HG03159 (cell line): ENCODE data around the gene ACP7.
A peak's percentile ranks its signal among the peaks of the same experiment; 100 is the strongest.
"Not testable (repeated sequence)": the region's sequence is repeated elsewhere in the genome, so short reads cannot be mapped to it uniquely, and the experiment has no call there.

Experiments
- ATAC-seq: cut with Tn5 transposase; IDR thresholded peaks from one replicate; pipeline ENCODE4 v1.9.1; 2021; ENCODE audit warnings: mild to moderate bottlenecking, moderate library complexity; ENCODE audit not compliant: unreplicated experiment

The ACP7 gene

DNA sequence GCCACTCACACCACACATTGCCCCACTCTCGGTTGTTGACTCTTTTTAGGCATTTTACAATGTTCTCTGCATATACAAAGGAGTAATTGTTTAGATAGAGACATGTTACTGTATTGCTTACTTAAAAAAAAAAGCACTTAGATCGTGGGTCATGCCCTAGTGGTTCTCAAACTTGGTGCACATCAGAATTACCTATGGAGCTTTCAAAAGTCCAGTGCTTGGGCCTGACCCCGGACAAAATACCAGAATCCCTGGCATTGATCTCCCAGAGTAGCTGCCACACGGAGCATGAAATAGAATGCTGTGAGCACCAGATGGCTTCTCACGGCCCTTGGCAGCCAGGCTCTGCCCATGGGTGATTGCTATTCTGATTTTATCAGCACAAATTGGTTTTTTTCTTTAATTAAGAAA lies 20.0 kb downstream of the ACP7 start:
- no peak for ATAC-seq

DNA sequence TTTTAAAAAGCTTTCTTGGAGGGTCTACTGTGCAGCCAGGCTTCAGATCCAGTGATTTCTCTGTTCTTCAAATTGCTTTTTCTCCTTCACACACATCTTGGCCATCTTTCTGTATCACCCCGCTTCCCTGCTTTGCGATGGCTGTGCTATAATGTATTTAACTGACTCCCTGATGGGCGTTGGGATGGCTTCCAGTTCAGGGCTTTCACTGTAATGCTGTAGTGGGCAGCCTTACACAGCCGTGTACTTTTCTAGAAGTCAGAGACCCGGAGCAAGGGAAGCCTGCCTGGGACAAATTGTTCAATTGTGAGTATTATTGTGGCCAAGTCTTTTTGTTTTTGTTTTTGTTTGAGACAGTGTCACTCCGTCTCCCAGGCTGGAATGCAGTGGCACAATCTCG lies 22.0 kb downstream of the ACP7 start:
- ATAC-seq, result no peak

DNA sequence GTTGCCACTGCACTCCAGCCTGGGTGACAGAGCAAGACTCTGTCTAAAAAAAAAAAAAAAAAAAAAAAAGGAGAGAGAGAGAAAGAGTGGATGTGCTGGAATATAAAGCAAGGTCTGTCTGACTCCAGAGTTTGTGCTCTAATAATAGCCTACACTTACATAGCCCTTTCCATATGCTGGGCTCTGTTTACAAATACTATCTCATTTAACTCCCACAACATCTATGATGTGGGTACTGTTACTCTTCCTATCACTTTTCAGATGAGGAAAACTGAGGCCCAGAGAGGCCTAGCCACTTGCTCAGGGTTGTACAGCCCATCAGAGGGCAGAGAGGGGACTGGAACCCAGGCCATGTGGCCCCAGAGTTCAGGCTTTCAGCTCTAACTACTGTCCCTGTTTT lies 25.5 kb downstream of the ACP7 start:
- ATAC-seq, result no peak

GRCh38 chr19:39110263-39110967 lies 26.2 kb downstream of the ACP7 start:
- ATAC-seq, result no peak

DNA sequence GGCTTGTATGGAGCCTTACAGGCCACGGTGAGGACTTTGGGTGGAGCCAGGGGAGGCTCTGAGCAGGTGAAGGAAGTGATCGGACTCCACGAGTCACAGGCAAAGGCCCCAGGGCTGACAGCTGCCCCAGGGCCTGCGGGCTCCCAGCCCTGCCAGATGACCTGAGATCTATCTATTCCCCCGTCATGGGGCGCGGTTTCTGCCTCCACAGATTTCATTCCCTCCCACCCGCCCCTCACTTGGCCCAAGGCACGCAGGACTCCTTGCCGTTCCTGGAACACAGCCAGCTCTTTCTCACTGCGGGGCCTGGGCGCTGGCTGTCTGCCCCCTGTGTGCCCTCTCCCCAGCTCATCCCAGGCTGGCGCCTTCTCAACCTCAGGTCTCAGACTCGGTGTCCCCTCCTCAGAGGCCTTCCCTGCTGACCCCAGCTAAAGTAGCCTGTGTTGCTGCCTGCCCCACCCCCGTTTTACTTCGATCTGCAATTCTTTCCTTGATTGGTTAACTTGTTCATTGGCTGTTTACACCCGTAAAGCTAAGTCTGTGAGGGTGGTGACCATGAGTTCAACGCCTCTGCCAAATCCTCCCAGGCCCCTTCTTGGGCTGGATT lies 27.5 kb downstream of the ACP7 start:
- no peak for ATAC-seq

DNA sequence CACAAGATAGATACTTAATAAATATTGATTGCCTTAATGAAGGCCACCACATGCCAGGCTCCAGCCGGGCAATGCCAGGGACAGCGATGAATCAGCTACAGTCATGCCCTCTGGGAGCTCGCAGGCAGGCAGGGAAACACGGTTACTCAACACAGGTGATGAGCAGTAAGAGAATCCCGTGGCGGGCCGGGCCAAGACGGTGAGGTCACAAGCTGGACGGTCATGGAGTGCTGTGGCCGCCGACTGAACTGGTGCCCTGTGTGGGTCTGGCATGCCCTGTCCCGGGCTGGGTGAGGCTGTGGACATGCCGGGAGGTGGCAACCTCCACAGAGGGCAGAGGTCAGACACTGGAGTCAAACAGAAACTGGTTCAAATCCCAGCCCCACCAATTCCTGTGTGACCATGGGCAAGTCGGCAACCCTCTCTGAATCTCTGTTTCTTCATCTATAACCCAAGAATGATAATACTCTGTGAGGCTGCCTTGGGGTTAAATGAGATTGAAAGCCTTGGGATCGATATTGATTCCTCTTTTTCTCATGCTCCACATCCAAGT lies 28.2 kb downstream of the ACP7 start:
- ATAC-seq, result no peak

- ATAC-seq, result no peak
Observed at GRCh38 chr19:39113199-39113598, 29.0 kb downstream of the ACP7 start.

DNA sequence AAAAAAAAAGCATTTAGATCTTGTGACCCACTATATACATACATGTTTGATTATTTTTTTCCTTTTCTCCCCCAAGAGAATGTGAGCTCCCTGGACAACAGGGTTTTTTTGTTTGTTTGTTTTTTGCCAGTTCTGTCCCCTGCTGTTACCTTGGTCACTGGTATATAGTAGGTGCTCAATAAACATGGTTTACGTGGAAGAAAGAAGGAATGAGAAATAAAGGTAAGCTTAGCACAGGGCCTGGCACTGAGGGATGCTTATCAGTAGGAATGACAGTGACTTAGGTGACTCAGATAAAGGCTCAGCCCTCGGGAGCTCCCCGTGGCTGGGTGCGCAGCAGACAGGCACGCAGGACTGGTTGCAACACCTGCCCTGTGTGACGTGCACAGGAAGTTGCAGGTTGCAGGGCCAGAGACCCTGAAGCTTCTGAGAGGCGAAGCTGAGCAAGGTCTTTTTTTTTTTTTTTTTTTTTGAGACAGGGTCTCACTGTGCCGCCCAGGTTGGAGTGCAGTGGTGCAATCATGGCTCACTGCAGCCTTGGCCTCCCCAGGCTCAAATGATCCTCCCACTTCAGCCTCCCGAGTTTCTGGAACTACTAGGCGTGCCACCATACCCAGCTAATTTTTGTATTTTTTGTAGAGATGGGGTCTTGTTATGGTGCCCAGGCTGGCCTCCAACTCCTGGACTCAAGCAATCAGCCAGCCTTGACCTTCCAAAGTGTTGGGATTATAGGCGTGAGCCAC lies 31.1 kb downstream of the ACP7 start:
- ATAC-seq, result no peak

DNA sequence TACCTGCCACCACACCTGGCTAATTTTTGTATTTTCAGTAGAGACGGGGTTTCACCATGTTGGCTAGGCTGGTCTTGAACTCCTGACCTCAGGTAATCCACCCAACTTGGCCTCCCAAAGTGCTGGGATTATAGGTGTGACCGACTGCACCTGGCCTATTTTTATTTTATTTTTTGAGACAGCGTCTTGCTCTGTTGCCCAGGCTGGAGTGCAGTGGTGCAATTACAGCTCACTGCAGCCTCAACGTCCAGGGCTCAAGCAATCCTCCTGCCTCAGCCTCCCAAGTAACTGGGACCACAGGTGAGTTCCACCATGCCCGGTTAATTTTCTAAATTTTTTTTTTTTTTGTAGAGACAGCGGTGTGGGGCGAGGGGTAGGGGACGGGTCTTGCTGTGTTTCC lies 32.9 kb downstream of the ACP7 start:
- not testable (repeated sequence) for ATAC-seq

- ATAC-seq, result no peak
Observed at GRCh38 chr19:39119830-39120229, 35.7 kb downstream of the ACP7 start.

GRCh38 chr19:39122934-39123731 lies 39.0 kb downstream of the ACP7 start:
- ATAC-seq, result no peak

DNA sequence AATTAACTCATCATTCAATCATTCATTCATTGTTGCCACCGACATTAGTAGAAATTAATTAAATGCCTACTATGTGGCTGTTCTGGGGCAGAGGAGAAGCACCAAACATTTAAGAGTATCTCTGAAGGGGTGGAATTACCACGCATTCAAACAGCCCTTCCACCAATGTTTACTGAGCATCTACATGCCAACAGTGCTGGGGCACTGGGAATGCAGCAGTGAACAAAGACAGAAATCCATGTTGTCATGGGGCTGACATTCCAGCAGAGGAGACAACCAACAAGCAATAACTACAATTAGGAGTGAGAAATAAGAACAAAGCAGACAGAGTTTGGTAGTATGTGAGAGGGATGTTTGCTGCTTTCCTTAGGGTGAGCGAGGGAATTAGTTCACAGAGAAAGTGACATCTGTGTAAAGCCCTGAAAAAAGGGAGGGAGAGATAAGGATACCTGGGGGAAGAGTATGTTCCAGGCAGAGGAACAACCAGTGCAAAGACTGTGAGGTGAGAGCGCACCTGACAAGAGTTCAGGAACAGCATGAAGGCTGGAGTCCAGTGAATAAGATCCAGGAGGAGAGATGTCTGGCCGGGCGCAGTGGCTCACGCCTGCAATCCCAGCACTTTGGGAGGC lies 40.1 kb downstream of the ACP7 start:
- ATAC-seq, result no peak

GRCh38 chr19:39125199-39125553 lies 41.0 kb downstream of the ACP7 start:
- no peak for ATAC-seq

GRCh38 chr19:39125554-39126311 lies 41.6 kb downstream of the ACP7 start, which contains the start of gene PAK4:
Gene PAK4, plus strand, starts transcription at chr19:39125786. Its CDS starts 43,768 bp downstream, at chr19:39169554.
- peak; percentile 89 for ATAC-seq

DNA sequence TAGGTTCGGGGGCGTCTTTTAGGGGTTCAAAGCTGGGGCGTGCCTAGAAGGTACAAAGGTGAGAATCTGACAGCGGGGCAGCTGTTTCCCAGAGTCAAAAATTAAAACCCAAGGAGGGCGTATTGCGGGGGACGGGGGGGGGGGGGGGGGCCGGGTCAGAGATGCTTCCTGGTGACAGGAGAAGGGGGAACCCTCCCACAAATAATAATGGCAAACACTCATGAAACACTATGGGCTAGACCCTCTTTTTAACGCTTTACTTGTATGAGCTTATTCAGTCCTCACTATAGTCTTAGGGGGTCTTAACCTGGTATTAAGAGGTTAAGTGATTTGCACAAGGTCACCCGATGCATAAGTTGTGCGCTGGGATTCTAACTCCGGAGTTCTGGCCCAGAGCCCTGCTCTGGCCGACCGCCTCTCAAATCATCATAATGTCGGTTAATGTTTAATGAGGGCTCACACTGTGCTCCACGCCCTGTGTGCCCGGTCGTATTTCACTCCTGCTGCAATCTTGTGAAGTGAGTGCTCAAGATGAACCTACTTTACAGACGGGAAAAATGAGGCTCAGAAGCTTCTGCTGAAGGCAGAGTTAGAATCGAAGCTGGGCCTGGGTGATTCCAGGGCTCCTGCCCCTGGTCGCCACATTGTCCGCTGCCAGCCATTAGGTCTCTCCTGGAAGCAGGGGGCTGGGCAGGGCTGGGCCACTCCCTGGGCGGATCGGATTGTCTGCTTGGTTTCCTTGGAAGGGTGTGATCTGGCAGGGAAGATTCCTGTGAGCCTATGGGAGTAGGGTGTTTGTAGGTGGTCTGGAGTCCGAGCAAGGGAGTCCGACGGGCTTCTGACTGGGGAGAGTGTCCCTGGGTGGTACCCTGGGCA lies 42.4 kb downstream of the ACP7 start:
- no peak for ATAC-seq

DNA sequence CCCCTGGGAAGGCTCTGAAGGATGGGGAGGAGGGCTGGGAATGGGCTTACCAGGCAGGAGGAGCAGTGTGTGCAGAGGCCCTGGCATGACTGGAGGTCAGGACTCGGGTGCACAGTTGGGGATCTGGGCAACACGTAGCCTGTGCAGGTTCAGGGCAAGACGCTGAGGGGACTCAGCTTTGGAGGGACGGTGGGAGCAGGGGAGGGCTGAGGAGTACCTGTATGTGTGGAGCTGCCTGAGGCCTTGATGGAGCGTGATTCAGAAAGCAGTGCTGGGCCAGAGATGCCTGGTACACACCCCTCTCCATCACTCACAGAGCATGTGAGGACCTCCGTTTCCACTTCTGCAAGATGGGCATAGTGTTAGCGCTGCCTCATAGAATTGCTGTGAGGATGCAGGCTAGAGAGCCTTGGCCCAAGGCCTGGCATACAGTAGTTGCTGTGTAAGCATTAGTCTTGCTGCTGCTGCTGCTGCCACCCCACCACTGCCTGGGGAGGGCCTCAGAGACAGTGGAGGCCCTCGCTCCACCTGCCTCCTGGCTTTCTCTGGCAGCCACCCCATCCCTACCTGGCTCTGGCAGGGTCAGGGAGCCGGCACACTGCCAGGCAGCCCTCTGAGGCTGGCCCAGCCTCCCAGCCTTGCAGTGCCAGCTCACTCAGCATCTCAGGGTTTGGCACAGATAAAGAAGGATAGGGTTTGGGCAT lies 43.8 kb downstream of the ACP7 start:
- ATAC-seq, result no peak

GRCh38 chr19:39128516-39129079 lies 44.4 kb downstream of the ACP7 start:
- ATAC-seq, result no peak

- no peak for ATAC-seq
Observed at GRCh38 chr19:39129116-39129515, 44.9 kb downstream of the ACP7 start.
